ENCODE measurements around the gene CCR8.
"Not testable (repeated sequence)": the region's sequence is repeated elsewhere in the genome, so short reads cannot be mapped to it uniquely, and the experiment has no call there.

The CCR8 gene

GRCh38 chr3:39347586-39347876, 18.0 kb downstream of the CCR8 start:
- Histone ChIP-seq H3K36me3 (ENCODE audit: insufficient read depth, low read length) (no peaks in the 10 kb centered on the region), H3K79me2 (ENCODE audit: insufficient read depth, low read length) (no peaks in the 10 kb centered on the region), H3K9me3 (ENCODE audit: insufficient read depth, low read depth, low read length) (no peaks in the 10 kb centered on the region), H2AFZ (ENCODE audit: low read length) (no peak overlapping the region), H3K4me2 (ENCODE audit: low read depth, low read length, poor library complexity, severe bottlenecking) (peak overlapping the region; percentile 62), H3K27me3 (ENCODE audit: insufficient read depth, low read length, poor library complexity, severe bottlenecking) (no peaks in the 10 kb centered on the region), H3K9me2 (replicated peaks; ENCODE audit: low read depth, low read length) (no peaks in the 10 kb centered on the region), H3F3A (ENCODE audit: low read depth) (peaks cover 25% of the 10 kb centered on the region), H4K20me1 (ENCODE audit: insufficient read depth, low read length, poor library complexity, severe bottlenecking) (no peaks in the 10 kb centered on the region), H3K4me3 (ENCODE audit: low read length, poor library complexity, severe bottlenecking) (no peak overlapping the region), H3K4me1 (ENCODE audit: insufficient read depth, low read length, poor library complexity, severe bottlenecking) (peaks cover 78% of the 10 kb centered on the region), H3K9ac (ENCODE audit: low read depth, low read length, poor library complexity, severe bottlenecking) (peak overlapping the region; percentile 62)
- TF ChIP-seq EZH2phosphoT487 (IDR thresholded peaks at IDR 0.05; ENCODE audit: borderline replicate concordance) (no peak), CTCF (conservative IDR thresholded peaks at IDR 0.05; ENCODE audit: low read length) (no peak)

GRCh38 chr3:39349080-39349479, 19.6 kb downstream of the CCR8 start:
- Histone ChIP-seq H3K79me2 (ENCODE audit: insufficient read depth, low read length) (no peaks in the 10 kb centered on the region), H3K4me3 (ENCODE audit: low read length, poor library complexity, severe bottlenecking) (no peak overlapping the region), H3K4me1 (ENCODE audit: insufficient read depth, low read length, poor library complexity, severe bottlenecking) (peaks cover 67% of the 10 kb centered on the region), H3K9me2 (replicated peaks; ENCODE audit: low read depth, low read length) (no peaks in the 10 kb centered on the region), H4K20me1 (ENCODE audit: insufficient read depth, low read length, poor library complexity, severe bottlenecking) (no peaks in the 10 kb centered on the region), H3K27me3 (ENCODE audit: insufficient read depth, low read length, poor library complexity, severe bottlenecking) (no peaks in the 10 kb centered on the region), H3K9ac (ENCODE audit: low read depth, low read length, poor library complexity, severe bottlenecking) (peak overlapping the region; percentile 68), H3K9me3 (ENCODE audit: insufficient read depth, low read depth, low read length) (no peaks in the 10 kb centered on the region), H3K4me2 (ENCODE audit: low read depth, low read length, poor library complexity, severe bottlenecking) (no peak overlapping the region), H2AFZ (ENCODE audit: low read length) (no peak overlapping the region), H3F3A (ENCODE audit: low read depth) (peaks cover 25% of the 10 kb centered on the region), H3K36me3 (ENCODE audit: insufficient read depth, low read length) (no peaks in the 10 kb centered on the region)
- TF ChIP-seq EZH2phosphoT487 (IDR thresholded peaks at IDR 0.05; ENCODE audit: borderline replicate concordance) (no peak), CTCF (conservative IDR thresholded peaks at IDR 0.05; ENCODE audit: low read length) (no peak)

GRCh38 chr3:39350714-39351113, 21.2 kb downstream of the CCR8 start:
- Histone ChIP-seq H3K9ac (ENCODE audit: low read depth, low read length, poor library complexity, severe bottlenecking) (peak overlapping the region; percentile 68), H2AFZ (ENCODE audit: low read length) (no peak overlapping the region), H3K27me3 (ENCODE audit: insufficient read depth, low read length, poor library complexity, severe bottlenecking) (no peaks in the 10 kb centered on the region), H3K9me3 (ENCODE audit: insufficient read depth, low read depth, low read length) (no peaks in the 10 kb centered on the region), H3K4me2 (ENCODE audit: low read depth, low read length, poor library complexity, severe bottlenecking) (peak overlapping the region; percentile 61), H3K79me2 (ENCODE audit: insufficient read depth, low read length) (no peaks in the 10 kb centered on the region), H3K9me2 (replicated peaks; ENCODE audit: low read depth, low read length) (no peaks in the 10 kb centered on the region), H4K20me1 (ENCODE audit: insufficient read depth, low read length, poor library complexity, severe bottlenecking) (no peaks in the 10 kb centered on the region), H3K4me1 (ENCODE audit: insufficient read depth, low read length, poor library complexity, severe bottlenecking) (peaks cover 76% of the 10 kb centered on the region), H3K36me3 (ENCODE audit: insufficient read depth, low read length) (no peaks in the 10 kb centered on the region), H3K4me3 (ENCODE audit: low read length, poor library complexity, severe bottlenecking) (peak overlapping the region; percentile 16), H3F3A (ENCODE audit: low read depth) (peaks cover 25% of the 10 kb centered on the region)
- peak; percentile 95 for TF ChIP-seq EZH2phosphoT487 (IDR thresholded peaks at IDR 0.05; ENCODE audit: borderline replicate concordance)
- no peak for TF ChIP-seq CTCF (conservative IDR thresholded peaks at IDR 0.05; ENCODE audit: low read length)

GRCh38 chr3:39351134-39351533, 21.6 kb downstream of the CCR8 start:
- H3K27me3 ChIP-seq (ENCODE audit: insufficient read depth, low read length, poor library complexity, severe bottlenecking); H4K20me1 ChIP-seq (ENCODE audit: insufficient read depth, low read length, poor library complexity, severe bottlenecking); H3K9me2 ChIP-seq (replicated peaks; ENCODE audit: low read depth, low read length); H2AFZ ChIP-seq (ENCODE audit: low read length); H3K9me3 ChIP-seq (ENCODE audit: insufficient read depth, low read depth, low read length); H3K36me3 ChIP-seq (ENCODE audit: insufficient read depth, low read length); H3K79me2 ChIP-seq (ENCODE audit: insufficient read depth, low read length): not testable (repeated sequence)
- Histone ChIP-seq H3F3A (ENCODE audit: low read depth) (peaks cover 23% of the 10 kb centered on the region), H3K4me3 (ENCODE audit: low read length, poor library complexity, severe bottlenecking) (peak overlapping the region; percentile 40), H3K4me1 (ENCODE audit: insufficient read depth, low read length, poor library complexity, severe bottlenecking) (peaks cover 76% of the 10 kb centered on the region), H3K4me2 (ENCODE audit: low read depth, low read length, poor library complexity, severe bottlenecking) (peak overlapping the region; percentile 59), H3K9ac (ENCODE audit: low read depth, low read length, poor library complexity, severe bottlenecking) (peak overlapping the region; percentile 75)

- not testable (repeated sequence) for H3K9me2 ChIP-seq (replicated peaks; ENCODE audit: low read depth, low read length); H3K4me2 ChIP-seq (ENCODE audit: low read depth, low read length, poor library complexity, severe bottlenecking); H3K9me3 ChIP-seq (ENCODE audit: insufficient read depth, low read depth, low read length); H3K27me3 ChIP-seq (ENCODE audit: insufficient read depth, low read length, poor library complexity, severe bottlenecking); H4K20me1 ChIP-seq (ENCODE audit: insufficient read depth, low read length, poor library complexity, severe bottlenecking); H2AFZ ChIP-seq (ENCODE audit: low read length); H3K4me3 ChIP-seq (ENCODE audit: low read length, poor library complexity, severe bottlenecking); H3K36me3 ChIP-seq (ENCODE audit: insufficient read depth, low read length); H3K9ac ChIP-seq (ENCODE audit: low read depth, low read length, poor library complexity, severe bottlenecking)
- Histone ChIP-seq H3K4me1 (ENCODE audit: insufficient read depth, low read length, poor library complexity, severe bottlenecking) (peaks cover 78% of the 10 kb centered on the region), H3K79me2 (ENCODE audit: insufficient read depth, low read length) (peaks cover 12% of the 10 kb centered on the region), H3F3A (ENCODE audit: low read depth) (peaks cover 19% of the 10 kb centered on the region)
Measured at GRCh38 chr3:39353168-39353927, 23.8 kb downstream of the CCR8 start.

Data from Loucy (cell line).